ENCODE results near the gene ALDH1L1. TPM values are rescaled to one million over a fixed set of nuclear protein-coding genes. Genes with fewer than 3 reads are reported as not detected.

ALDH1L1 gene
- total and polyA plus RNA-seq, 2 of the 8 experiments (the other 6 are each of a cell fraction or from before 2014, with no cell fraction given), result 0.98 to 1.6 TPM

GRCh38 chr3:126097801-126098200, 82.6 kb downstream of the ALDH1L1 start:
- H3K18ac ChIP-seq (ENCODE audit: extremely low read depth, low read length), result no peak overlapping the region
- H3K23ac ChIP-seq (ENCODE audit: insufficient read length), result no peak overlapping the region
- no peak overlapping the region for H2BK120ac ChIP-seq (replicated peaks; ENCODE audit: low read depth, low read length)
- no peak overlapping the region for H4K8ac ChIP-seq (ENCODE audit: extremely low read depth, insufficient read depth, low read length)
- ChIA-PET POLR2A (ENCODE audit: partially characterized antibody) (no interaction called here), CTCF (ENCODE audit: partially characterized antibody) (interaction anchor here (1.0 to 1.6 kb wide), 2 partner anchors 16 to 36 kb away, joined by 3 to 10 read pairs; no protein-coding TSS in a partner anchor)
- H3K4me3 ChIP-seq (ENCODE audit: extremely low read depth in 1 of 4, insufficient read depth in 2 of 4, low read depth in 3 of 4, low read length in 4 of 4), result no peak overlapping the region
- no peak overlapping the region for H2BK12ac ChIP-seq (ENCODE audit: low read depth, low read length)
- no peak overlapping the region for H3K27ac ChIP-seq (ENCODE audit: low read depth, low read length)
- H3K4ac ChIP-seq (replicated peaks; ENCODE audit: insufficient read length, low read depth, low read length), result no peak overlapping the region
- TF ChIP-seq ATF3 (IDR thresholded peaks at IDR 0.05; ENCODE audit: insufficient read depth, low read depth, low read length) (no peak), CBX8 (IDR thresholded peaks at IDR 0.05; ENCODE audit: borderline replicate concordance, low read depth, low read length) (no peak), NRF1 (IDR thresholded peaks at IDR 0.05; ENCODE audit: low read depth, low read length) (no peak), MAFK (IDR thresholded peaks at IDR 0.05; ENCODE audit: low read depth, low read length) (no peak), SP4 (IDR thresholded peaks at IDR 0.05; ENCODE audit: low read length) (no peak), SUZ12 (IDR thresholded peaks at IDR 0.05; ENCODE audit: low read length) (no peak), RNF2 (IDR thresholded peaks at IDR 0.05; ENCODE audit: borderline replicate concordance, low read depth, low read length, missing control alignments, poor library complexity, severe bottlenecking) (no peak), BRCA1 (IDR thresholded peaks at IDR 0.05; ENCODE audit: low read depth, low read length) (no peak)
- H3K79me1 ChIP-seq (ENCODE audit: low read depth, low read length), result no peaks in the 10 kb centered on the region
- no peaks in the 10 kb centered on the region for H3K36me3 ChIP-seq (ENCODE audit: control insufficient read depth in 2 of 4, insufficient read depth in 4 of 4, low read length in 3 of 4)
- H3K14ac ChIP-seq (ENCODE audit: insufficient read length), result no peak overlapping the region
- H3K4me2 ChIP-seq (ENCODE audit: insufficient read depth in 1 of 2, low read depth in 2 of 2, low read length in 2 of 2), result no peak overlapping the region
- H4K5ac ChIP-seq (ENCODE audit: insufficient read length, low read depth, low read length), result no peak overlapping the region
- no peak overlapping the region for H2BK15ac ChIP-seq (ENCODE audit: low read length)
- no peaks in the 10 kb centered on the region for H4K20me1 ChIP-seq (replicated peaks in 1 of 2; ENCODE audit: control insufficient read depth in 1 of 2, insufficient read depth in 2 of 2, low read length in 2 of 2)
- no peaks in the 10 kb centered on the region for H3K4me1 ChIP-seq (replicated peaks in 1 of 4; ENCODE audit: control insufficient read depth in 3 of 4, insufficient read depth in 4 of 4, low read length in 3 of 4)
- no peak for FAIRE-seq
- no peaks in the 10 kb centered on the region for H3K23me2 ChIP-seq (ENCODE audit: low read depth, low read length)
- H2BK20ac ChIP-seq (ENCODE audit: low read length), result no peak overlapping the region
- peaks cover 20 to 23% of the 10 kb centered on the region in 2 experiments; a peak in 3 of 4 replicates for H3K9me3 ChIP-seq (ENCODE audit: insufficient read depth in 2 of 2, low read depth in 1 of 2, low read length in 1 of 2)
- no peaks in the 10 kb centered on the region for H3K79me2 ChIP-seq (ENCODE audit: control insufficient read depth in 1 of 2, insufficient read depth in 2 of 2, low read length in 2 of 2)
- H4K91ac ChIP-seq (replicated peaks; ENCODE audit: insufficient read length, low read length), result no peak overlapping the region
- no peak overlapping the region for H2BK5ac ChIP-seq (ENCODE audit: low read depth, low read length)
- DNase-seq (ENCODE audit: low read depth in 1 of 2, low spot score in 2 of 2), result no peak
- no peak overlapping the region for H3K56ac ChIP-seq (replicated peaks; ENCODE audit: insufficient read length, low read depth, low read length)
- no peak overlapping the region for H3K9ac ChIP-seq (replicated peaks in 1 of 4; ENCODE audit: extremely low read depth in 1 of 4, low read depth in 3 of 4, low read length in 3 of 4)
- H2AFZ ChIP-seq (ENCODE audit: low read length), result no peak overlapping the region
- H3K27me3 ChIP-seq (replicated peaks in 1 of 4; ENCODE audit: control insufficient read depth in 3 of 4, extremely low read depth in 1 of 4, insufficient read depth in 3 of 4, low read length in 3 of 4), result no peaks in the 10 kb centered on the region
- no peak overlapping the region for H2AK5ac ChIP-seq (ENCODE audit: low read depth, low read length)
